Skeletal muscle satellite cell (primary cell): Measurements from ENCODE around the gene SC5D.

Experiments used
- H3K27me3 ChIP-seq: 2 replicates; pipeline ENCODE4 v1.7.0; 2013; ENCODE audit warnings: low read length; ENCODE audit not compliant: control insufficient read depth, insufficient read depth
- H3K36me3 ChIP-seq: 2 replicates; pipeline ENCODE4 v1.7.0; 2013; ENCODE audit warnings: mild to moderate bottlenecking, control low read depth, low read length; ENCODE audit not compliant: insufficient read depth
- H3K4me1 ChIP-seq: 2 replicates; pipeline ENCODE4 v1.7.0; 2013; ENCODE audit warnings: low read length; ENCODE audit not compliant: control insufficient read depth, insufficient read depth
- H3K4me2 ChIP-seq: 2 replicates; pipeline ENCODE4 v1.7.0; 2013; ENCODE audit warnings: mild to moderate bottlenecking, low read length
- H3K4me3 ChIP-seq: 2 replicates; pipeline ENCODE4 v1.7.0; 2013; ENCODE audit warnings: low read length
- H3K9ac ChIP-seq: 2 replicates; pipeline ENCODE4 v1.7.0; 2013; ENCODE audit warnings: mild to moderate bottlenecking, low read depth, low read length, moderate library complexity
- H3K9me3 ChIP-seq: replicated peaks from 2 replicates; pipeline ENCODE4 v1.7.0; 2013; ENCODE audit warnings: mild to moderate bottlenecking, control low read depth, low read length

The SC5D gene

DNA sequence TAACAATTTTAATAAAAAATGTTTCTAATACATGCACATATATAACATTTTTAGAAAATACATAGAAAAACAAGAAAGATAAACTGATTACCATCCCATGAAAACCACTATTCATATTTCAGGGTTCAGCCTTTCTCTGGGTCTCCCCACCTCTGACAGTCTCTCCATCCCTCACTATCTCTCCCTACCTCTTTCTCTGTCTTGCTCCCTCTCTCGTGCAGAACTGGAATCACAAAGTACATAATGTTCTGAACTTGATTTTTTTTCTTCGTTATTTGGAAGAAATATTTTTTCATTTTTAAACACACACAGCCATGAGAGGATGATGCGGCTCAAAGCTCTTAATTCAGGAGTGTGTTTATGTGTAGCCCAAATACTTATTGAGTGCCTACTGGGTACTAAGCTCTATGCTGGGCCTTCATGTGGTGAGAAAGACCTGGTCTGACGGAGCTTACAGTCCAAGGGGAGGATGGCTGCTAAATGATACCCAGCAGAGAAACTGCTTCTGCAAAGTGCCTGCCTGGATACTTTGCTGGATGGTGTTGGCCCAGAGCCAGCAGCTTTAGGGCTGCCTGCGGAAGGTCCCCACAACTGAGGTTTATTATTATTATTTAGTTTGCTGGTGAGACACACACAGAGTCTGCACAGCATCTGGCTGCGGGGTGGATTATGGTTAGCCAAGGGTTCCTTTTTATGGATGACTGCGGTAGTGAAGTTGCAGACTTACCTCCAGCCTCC lies 42.6 kb downstream of the SC5D start:
- Histone ChIP-seq H3K9me3 (no peaks in the 10 kb centered on the region), H3K4me1 (no peaks in the 10 kb centered on the region), H3K27me3 (peaks cover 86% of the 10 kb centered on the region), H3K4me2 (no peak overlapping the region), H3K4me3 (no peak overlapping the region), H3K9ac (no peak overlapping the region), H3K36me3 (no peaks in the 10 kb centered on the region)

DNA sequence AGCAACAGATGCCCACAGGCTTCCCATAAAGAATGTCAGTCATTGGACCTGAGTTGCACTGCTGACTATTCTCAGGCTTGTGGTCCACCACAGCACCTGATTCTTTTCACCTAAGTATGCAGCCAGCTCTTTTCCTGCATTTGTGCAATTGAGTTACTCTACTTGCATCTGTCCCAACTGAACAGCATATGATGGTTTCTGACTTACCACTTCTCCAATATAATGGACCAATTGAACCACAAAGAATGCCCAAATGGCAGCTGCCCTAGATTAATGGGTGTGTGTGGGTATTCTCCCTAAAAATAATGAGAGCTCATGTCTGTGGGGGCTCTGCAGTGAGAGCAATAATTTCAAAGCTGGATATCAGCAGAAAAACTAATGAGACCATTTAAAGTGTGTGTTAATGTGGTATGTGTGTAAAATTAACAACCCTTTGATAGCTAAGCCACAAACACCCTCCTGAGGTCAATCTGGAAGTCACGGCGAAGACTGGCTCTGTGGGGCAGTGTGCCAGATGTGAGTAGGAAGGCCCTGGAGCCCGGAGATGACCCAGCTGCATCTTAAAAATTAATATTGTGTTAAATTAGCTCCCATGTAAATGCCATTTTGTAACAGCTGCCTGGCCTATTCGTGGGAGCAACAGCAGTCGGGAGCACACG lies 43.8 kb downstream of the SC5D start:
- Histone ChIP-seq H3K4me1 (no peaks in the 10 kb centered on the region), H3K36me3 (no peaks in the 10 kb centered on the region), H3K9ac (no peak overlapping the region), H3K4me3 (no peak overlapping the region), H3K9me3 (no peaks in the 10 kb centered on the region), H3K27me3 (peaks cover 77% of the 10 kb centered on the region), H3K4me2 (no peak overlapping the region)

- Histone ChIP-seq H3K4me3 (no peak overlapping the region), H3K4me1 (no peaks in the 10 kb centered on the region), H3K36me3 (no peaks in the 10 kb centered on the region), H3K4me2 (no peak overlapping the region), H3K9ac (no peak overlapping the region), H3K9me3 (no peaks in the 10 kb centered on the region), H3K27me3 (peaks cover 72% of the 10 kb centered on the region)
These were observed 44.5 kb downstream of the SC5D start for GRCh38 chr11:121337078-121337477.

GRCh38 chr11:121337740-121338272 lies 45.2 kb downstream of the SC5D start:
- no peaks in the 10 kb centered on the region for H3K9me3 ChIP-seq
- H3K9ac ChIP-seq = no peak overlapping the region
- H3K4me3 ChIP-seq = no peak overlapping the region
- no peaks in the 10 kb centered on the region for H3K4me1 ChIP-seq
- no peaks in the 10 kb centered on the region for H3K36me3 ChIP-seq
- H3K27me3 ChIP-seq = peaks cover 72% of the 10 kb centered on the region
- no peak overlapping the region for H3K4me2 ChIP-seq

DNA sequence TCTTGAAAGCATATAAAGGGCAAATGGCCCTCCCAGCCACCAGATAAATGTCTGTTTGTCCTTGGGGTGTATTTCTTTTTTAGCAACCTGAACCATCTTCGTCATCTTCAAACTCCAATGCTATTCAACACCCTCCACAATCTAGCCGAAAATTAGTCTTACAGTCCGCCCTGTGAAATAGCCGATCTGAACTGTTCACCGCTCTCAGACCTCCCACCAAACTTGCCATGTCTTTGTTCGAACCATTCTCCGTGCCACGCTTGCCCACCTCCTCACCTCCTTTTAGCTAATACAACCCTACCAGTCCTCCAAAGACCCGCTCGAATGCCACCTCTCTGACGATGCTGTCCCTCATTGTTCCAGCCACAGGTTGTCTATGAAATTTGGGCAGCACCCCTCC lies 46.0 kb downstream of the SC5D start:
- H3K36me3 ChIP-seq = no peaks in the 10 kb centered on the region
- no peak overlapping the region for H3K4me3 ChIP-seq
- no peak overlapping the region for H3K4me2 ChIP-seq
- no peaks in the 10 kb centered on the region for H3K4me1 ChIP-seq
- no peaks in the 10 kb centered on the region for H3K9me3 ChIP-seq
- H3K9ac ChIP-seq = no peak overlapping the region
- peaks cover 68% of the 10 kb centered on the region for H3K27me3 ChIP-seq

DNA sequence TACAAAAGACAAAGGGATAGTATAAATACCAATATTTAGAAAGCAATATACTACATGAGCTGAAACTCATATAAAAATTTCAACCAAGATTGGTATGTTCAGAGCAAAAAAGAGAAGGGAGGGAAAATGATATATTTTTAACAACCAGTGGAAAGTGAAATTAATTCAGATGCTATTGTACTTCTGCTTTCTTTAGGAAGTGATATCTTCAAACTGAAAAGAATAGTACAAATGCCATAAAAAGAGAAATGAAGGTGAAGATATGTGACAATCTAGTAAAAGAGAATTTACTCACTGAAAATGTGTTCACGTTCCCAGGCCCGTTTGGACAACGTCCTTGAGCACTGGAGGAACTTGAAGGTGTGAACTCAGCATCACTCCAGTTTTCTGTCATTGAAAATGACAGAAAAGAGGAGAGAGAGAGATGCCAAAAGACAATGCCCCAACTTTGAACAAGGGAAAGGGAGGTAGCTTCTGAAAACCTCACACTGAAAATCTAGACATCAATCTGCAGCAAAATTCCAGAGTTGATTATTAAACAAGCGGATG lies 47.5 kb downstream of the SC5D start:
- no peaks in the 10 kb centered on the region for H3K4me1 ChIP-seq
- H3K9ac ChIP-seq = no peak overlapping the region

GRCh38 chr11:121341609-121342008 lies 49.0 kb downstream of the SC5D start:
- H3K36me3 ChIP-seq = no peaks in the 10 kb centered on the region
- H3K27me3 ChIP-seq = peaks cover 56% of the 10 kb centered on the region
- H3K4me1 ChIP-seq = no peaks in the 10 kb centered on the region
- H3K4me3 ChIP-seq = no peak overlapping the region
- H3K4me2 ChIP-seq = no peak overlapping the region
- H3K9me3 ChIP-seq = no peaks in the 10 kb centered on the region
- no peak overlapping the region for H3K9ac ChIP-seq

More for the DNA sequence above, 47.5 kb downstream of the SC5D start:
- Histone ChIP-seq H3K27me3 (peaks cover 61% of the 10 kb centered on the region), H3K9me3 (no peaks in the 10 kb centered on the region), H3K36me3 (no peaks in the 10 kb centered on the region), H3K4me2 (no peak overlapping the region), H3K4me3 (no peak overlapping the region)

- Histone ChIP-seq H3K9me3 (no peaks in the 10 kb centered on the region), H3K4me3 (no peak overlapping the region), H3K4me2 (no peak overlapping the region), H3K27me3 (peaks cover 57% of the 10 kb centered on the region), H3K4me1 (no peaks in the 10 kb centered on the region), H3K9ac (no peak overlapping the region), H3K36me3 (no peaks in the 10 kb centered on the region)
These were observed 52.3 kb downstream of the SC5D start for GRCh38 chr11:121344824-121345223.

DNA sequence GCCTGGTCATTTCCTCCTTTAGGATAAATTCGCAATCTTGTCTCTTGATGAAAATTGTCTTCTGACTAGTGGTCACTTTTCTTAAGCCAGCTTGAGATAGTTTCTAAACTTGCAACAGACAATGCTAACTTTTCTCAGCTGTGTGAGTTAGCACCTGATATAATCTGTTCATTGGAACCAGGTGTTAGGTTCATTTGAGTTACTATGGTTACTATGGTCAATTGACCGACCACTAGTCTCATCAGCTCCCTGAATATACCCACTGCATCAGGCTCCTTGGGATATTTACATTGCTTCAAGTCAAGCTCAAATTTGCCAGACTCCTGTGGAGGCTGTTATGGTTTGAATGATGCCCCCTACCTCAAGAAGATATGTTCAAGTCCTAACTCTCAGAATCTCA lies 54.5 kb downstream of the SC5D start:
- H3K9ac ChIP-seq = no peak overlapping the region
- H3K4me3 ChIP-seq = no peak overlapping the region
- H3K4me2 ChIP-seq = no peak overlapping the region
- no peaks in the 10 kb centered on the region for H3K4me1 ChIP-seq
- H3K9me3 ChIP-seq = no peaks in the 10 kb centered on the region
- peaks cover 74% of the 10 kb centered on the region for H3K27me3 ChIP-seq
- H3K36me3 ChIP-seq = no peaks in the 10 kb centered on the region

DNA sequence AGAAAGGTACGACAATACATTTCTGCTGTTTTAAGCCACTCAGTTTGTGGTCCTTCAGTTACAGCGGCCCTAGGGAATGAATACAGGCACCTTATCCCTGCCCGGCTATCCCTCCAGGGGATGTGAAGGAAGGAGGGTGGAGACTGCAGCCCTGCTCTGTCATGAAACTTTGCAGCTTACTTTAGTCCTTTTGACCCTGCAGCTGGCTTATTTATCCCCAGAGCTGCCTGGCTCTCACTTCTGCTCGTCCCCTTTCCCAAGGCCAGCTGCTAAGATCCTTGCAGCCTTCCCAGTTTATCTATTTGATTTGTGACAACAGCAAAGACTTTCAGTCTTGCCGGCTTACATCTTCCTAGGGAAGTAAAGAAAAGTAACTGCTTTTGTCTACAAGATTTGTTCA lies 55.2 kb downstream of the SC5D start:
- no peaks in the 10 kb centered on the region for H3K9me3 ChIP-seq
- no peak overlapping the region for H3K4me3 ChIP-seq
- H3K36me3 ChIP-seq = no peaks in the 10 kb centered on the region
- no peak overlapping the region for H3K4me2 ChIP-seq
- H3K9ac ChIP-seq = no peak overlapping the region
- H3K4me1 ChIP-seq = no peaks in the 10 kb centered on the region
- H3K27me3 ChIP-seq = peaks cover 80% of the 10 kb centered on the region

GRCh38 chr11:121348220-121348875 lies 55.8 kb downstream of the SC5D start:
- H3K36me3 ChIP-seq = no peaks in the 10 kb centered on the region
- peaks cover 82% of the 10 kb centered on the region for H3K27me3 ChIP-seq
- no peaks in the 10 kb centered on the region for H3K9me3 ChIP-seq
- no peak overlapping the region for H3K4me2 ChIP-seq
- no peak overlapping the region for H3K9ac ChIP-seq
- no peaks in the 10 kb centered on the region for H3K4me1 ChIP-seq
- no peak overlapping the region for H3K4me3 ChIP-seq
